ENCODE data around the gene CD160. TPM values are rescaled to one million over a fixed set of nuclear protein-coding genes. Genes with fewer than 3 reads are reported as not detected.
"Not testable (repeated sequence)": the region's sequence is repeated elsewhere in the genome, so short reads cannot be mapped to it uniquely, and the experiment has no call there.

Gene CD160
- total RNA-seq, 1 experiment from 2014 or later, result not detected

GRCh38 chr1:145716641-145717345 lies 2.5 kb upstream of the CD160 start:
- H3K9me3 ChIP-seq (ENCODE audit: low read length), result no peaks in the 10 kb centered on the region
- no peaks in the 10 kb centered on the region for H3K79me2 ChIP-seq (ENCODE audit: low read length)
- H4K20me1 ChIP-seq (ENCODE audit: insufficient read depth, low read depth, low read length), result no peaks in the 10 kb centered on the region
- no peak overlapping the region for H3K4me3 ChIP-seq (ENCODE audit: low read length)
- no peaks in the 10 kb centered on the region for H3K9me2 ChIP-seq (replicated peaks; ENCODE audit: insufficient read depth, low read length)
- no peak overlapping the region for H3K27ac ChIP-seq (ENCODE audit: low read length)
- no peak overlapping the region for H3K9ac ChIP-seq (ENCODE audit: low read length)
- no peaks in the 10 kb centered on the region for H3K36me3 ChIP-seq (ENCODE audit: insufficient read depth, low read length)
- no peak overlapping the region for H3K4me2 ChIP-seq (ENCODE audit: low read depth, low read length, poor library complexity, severe bottlenecking)
- no peaks in the 10 kb centered on the region for H3K27me3 ChIP-seq (ENCODE audit: low read length)
- no peak overlapping the region for H2AFZ ChIP-seq (ENCODE audit: low read length)
- peaks cover 7% of the 10 kb centered on the region for H3K4me1 ChIP-seq (ENCODE audit: low read length)
- DNase-seq, result no peak

DNA sequence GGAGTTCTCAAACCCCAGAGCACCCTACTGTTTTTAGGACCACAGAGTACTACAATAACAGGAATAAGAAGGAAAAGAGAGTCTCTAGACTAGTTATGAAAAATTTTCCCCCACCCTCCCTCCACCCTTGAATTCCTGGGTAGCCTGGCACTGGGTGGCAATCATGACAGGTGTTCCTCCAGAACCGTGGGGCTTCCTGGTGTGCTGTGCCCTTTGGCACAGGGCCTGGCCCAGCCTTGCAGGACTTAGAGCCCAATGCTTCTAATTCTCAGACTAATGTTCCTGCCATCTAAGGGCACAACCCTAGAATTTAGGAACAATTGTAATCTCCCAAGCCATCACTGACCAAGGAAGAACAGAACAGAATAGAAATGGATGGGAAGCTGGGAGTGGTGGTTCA lies 1.5 kb upstream of the CD160 start:
- H3K27me3 ChIP-seq (ENCODE audit: low read length), result no peaks in the 10 kb centered on the region
- no peaks in the 10 kb centered on the region for H3K9me3 ChIP-seq (ENCODE audit: low read length)
- no peak for DNase-seq
- no peak overlapping the region for H3K9ac ChIP-seq (ENCODE audit: low read length)
- no peak overlapping the region for H3K4me2 ChIP-seq (ENCODE audit: low read depth, low read length, poor library complexity, severe bottlenecking)
- H3K79me2 ChIP-seq (ENCODE audit: low read length), result no peaks in the 10 kb centered on the region
- H3K4me1 ChIP-seq (ENCODE audit: low read length), result peaks cover 7% of the 10 kb centered on the region
- no peak overlapping the region for H3K27ac ChIP-seq (ENCODE audit: low read length)
- H3K36me3 ChIP-seq (ENCODE audit: insufficient read depth, low read length), result no peaks in the 10 kb centered on the region
- H3K9me2 ChIP-seq (replicated peaks; ENCODE audit: insufficient read depth, low read length), result no peaks in the 10 kb centered on the region
- no peaks in the 10 kb centered on the region for H4K20me1 ChIP-seq (ENCODE audit: insufficient read depth, low read depth, low read length)
- H3K4me3 ChIP-seq (ENCODE audit: low read length), result no peak overlapping the region
- H2AFZ ChIP-seq (ENCODE audit: low read length), result no peak overlapping the region

- not testable (repeated sequence) for H3K27ac ChIP-seq (ENCODE audit: low read length); H2AFZ ChIP-seq (ENCODE audit: low read length); H3K36me3 ChIP-seq (ENCODE audit: insufficient read depth, low read length); H3K4me3 ChIP-seq (ENCODE audit: low read length); H3K27me3 ChIP-seq (ENCODE audit: low read length); DNase-seq; H3K9ac ChIP-seq (ENCODE audit: low read length); H4K20me1 ChIP-seq (ENCODE audit: insufficient read depth, low read depth, low read length); H3K4me2 ChIP-seq (ENCODE audit: low read depth, low read length, poor library complexity, severe bottlenecking); H3K9me2 ChIP-seq (replicated peaks; ENCODE audit: insufficient read depth, low read length); H3K9me3 ChIP-seq (ENCODE audit: low read length); H3K79me2 ChIP-seq (ENCODE audit: low read length); H3K4me1 ChIP-seq (ENCODE audit: low read length)
Observed at GRCh38 chr1:145718465-145718864, 834 bp upstream of the CD160 start.

DNA sequence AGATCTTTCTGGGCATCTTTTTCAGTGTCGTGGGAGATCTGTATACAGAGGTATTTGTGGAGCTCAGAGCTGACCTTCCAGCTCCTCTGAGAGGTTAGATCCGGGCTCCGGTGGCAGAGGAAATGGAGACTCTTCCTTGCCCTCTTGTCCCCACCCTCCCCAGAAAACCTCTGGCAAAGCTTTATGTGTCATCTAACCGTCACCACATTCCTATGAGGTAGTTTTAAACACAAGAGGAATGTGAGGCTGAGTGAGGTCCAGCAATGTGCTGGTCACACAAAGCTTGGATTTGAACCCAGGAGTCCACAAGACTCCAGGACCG lies 1.2 kb downstream of the CD160 start:
- no peak overlapping the region for H3K4me2 ChIP-seq (ENCODE audit: low read depth, low read length, poor library complexity, severe bottlenecking)
- no peak for DNase-seq
- no peak overlapping the region for H2AFZ ChIP-seq (ENCODE audit: low read length)
- H3K9ac ChIP-seq (ENCODE audit: low read length), result no peak overlapping the region
- H3K9me2 ChIP-seq (replicated peaks; ENCODE audit: insufficient read depth, low read length), result no peaks in the 10 kb centered on the region
- H3K27me3 ChIP-seq (ENCODE audit: low read length), result no peaks in the 10 kb centered on the region
- H3K4me3 ChIP-seq (ENCODE audit: low read length), result no peak overlapping the region
- no peaks in the 10 kb centered on the region for H3K9me3 ChIP-seq (ENCODE audit: low read length)
- H3K4me1 ChIP-seq (ENCODE audit: low read length), result peaks cover 7% of the 10 kb centered on the region
- H3K27ac ChIP-seq (ENCODE audit: low read length), result no peak overlapping the region
- H4K20me1 ChIP-seq (ENCODE audit: insufficient read depth, low read depth, low read length), result no peaks in the 10 kb centered on the region
- no peaks in the 10 kb centered on the region for H3K36me3 ChIP-seq (ENCODE audit: insufficient read depth, low read length)
- no peaks in the 10 kb centered on the region for H3K79me2 ChIP-seq (ENCODE audit: low read length)

DNA sequence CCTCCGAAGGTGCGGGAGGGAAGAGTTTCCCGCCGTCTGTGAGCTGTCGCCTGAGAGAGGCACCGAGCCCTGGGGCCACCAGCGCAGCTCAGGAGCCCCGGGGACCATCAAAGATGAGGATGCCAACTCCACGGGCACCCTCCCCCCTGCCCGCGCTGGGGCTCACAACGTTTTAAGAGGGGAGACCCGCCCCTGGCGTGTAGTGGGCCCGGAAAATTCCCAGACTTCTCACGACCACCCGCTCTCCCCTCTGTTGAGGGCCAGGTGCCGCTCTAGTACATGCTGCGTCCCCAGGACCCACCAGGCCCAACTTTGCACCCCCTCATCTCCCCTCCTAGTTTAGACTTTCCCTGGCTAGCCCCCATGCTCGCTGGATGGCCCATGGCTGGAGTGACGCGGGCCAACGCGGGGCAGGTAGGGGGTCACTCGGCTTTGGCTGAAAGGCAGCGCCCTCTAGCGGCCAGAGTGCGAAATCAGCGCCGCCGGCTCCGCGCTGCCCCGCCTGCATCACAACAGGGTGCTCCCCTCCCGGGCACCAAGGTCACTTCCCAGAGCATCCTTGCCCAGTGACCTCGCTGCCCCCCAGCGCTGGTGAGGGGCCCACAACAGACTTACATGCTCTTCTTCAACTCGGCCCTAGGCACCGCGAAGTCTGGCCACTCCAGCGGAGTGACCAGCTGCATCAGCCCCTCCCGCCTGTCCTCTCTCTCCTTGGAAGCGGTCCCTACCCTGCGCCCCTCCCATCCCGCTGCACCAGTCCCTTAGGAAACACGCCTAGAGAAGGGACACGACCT lies 1.8 kb downstream of the CD160 start:
- no peak overlapping the region for H3K27ac ChIP-seq (ENCODE audit: low read length)
- no peak overlapping the region for H2AFZ ChIP-seq (ENCODE audit: low read length)

DNA sequence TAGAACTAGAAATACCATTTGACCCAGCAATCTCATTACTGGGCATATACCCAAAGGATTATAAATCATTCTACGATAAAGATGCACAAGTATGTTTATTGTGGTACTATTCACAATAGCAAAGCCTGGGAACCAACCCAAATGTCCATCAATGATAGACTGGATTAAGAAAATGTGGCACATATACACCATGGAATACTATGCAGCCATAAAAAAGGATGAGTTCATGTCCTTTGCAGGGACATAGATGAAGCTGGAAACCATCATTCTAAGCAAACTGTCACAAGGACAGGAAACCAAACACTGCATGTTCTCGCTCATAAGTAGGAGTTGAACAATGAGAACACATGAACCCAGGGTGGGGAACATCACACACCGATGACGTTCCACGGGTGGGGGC lies 6.9 kb downstream of the CD160 start:
- not testable (repeated sequence) for H3K27me3 ChIP-seq (ENCODE audit: low read length); H3K4me3 ChIP-seq (ENCODE audit: low read length); DNase-seq; H3K79me2 ChIP-seq (ENCODE audit: low read length); H3K9ac ChIP-seq (ENCODE audit: low read length); H3K4me1 ChIP-seq (ENCODE audit: low read length); H3K9me3 ChIP-seq (ENCODE audit: low read length); H3K27ac ChIP-seq (ENCODE audit: low read length); H3K4me2 ChIP-seq (ENCODE audit: low read depth, low read length, poor library complexity, severe bottlenecking); H2AFZ ChIP-seq (ENCODE audit: low read length); H3K9me2 ChIP-seq (replicated peaks; ENCODE audit: insufficient read depth, low read length); H4K20me1 ChIP-seq (ENCODE audit: insufficient read depth, low read depth, low read length); H3K36me3 ChIP-seq (ENCODE audit: insufficient read depth, low read length)

More for the DNA sequence above, 1.8 kb downstream of the CD160 start:
- no peaks in the 10 kb centered on the region for H3K9me3 ChIP-seq (ENCODE audit: low read length)
- H3K4me1 ChIP-seq (ENCODE audit: low read length), result peaks cover 7% of the 10 kb centered on the region
- 0 out of 2 replicates have a peak overlapping the region, but pooled peaks have one; percentile 19 for H3K9ac ChIP-seq (ENCODE audit: low read length)
- no peaks in the 10 kb centered on the region for H3K36me3 ChIP-seq (ENCODE audit: insufficient read depth, low read length)
- no peak overlapping the region for H3K4me2 ChIP-seq (ENCODE audit: low read depth, low read length, poor library complexity, severe bottlenecking)
- H3K9me2 ChIP-seq (replicated peaks; ENCODE audit: insufficient read depth, low read length), result no peaks in the 10 kb centered on the region
- no peaks in the 10 kb centered on the region for H3K79me2 ChIP-seq (ENCODE audit: low read length)
- peak; percentile 82 for DNase-seq
- no peak overlapping the region for H3K4me3 ChIP-seq (ENCODE audit: low read length)
- no peaks in the 10 kb centered on the region for H3K27me3 ChIP-seq (ENCODE audit: low read length)
- H4K20me1 ChIP-seq (ENCODE audit: insufficient read depth, low read depth, low read length), result no peaks in the 10 kb centered on the region

DNA sequence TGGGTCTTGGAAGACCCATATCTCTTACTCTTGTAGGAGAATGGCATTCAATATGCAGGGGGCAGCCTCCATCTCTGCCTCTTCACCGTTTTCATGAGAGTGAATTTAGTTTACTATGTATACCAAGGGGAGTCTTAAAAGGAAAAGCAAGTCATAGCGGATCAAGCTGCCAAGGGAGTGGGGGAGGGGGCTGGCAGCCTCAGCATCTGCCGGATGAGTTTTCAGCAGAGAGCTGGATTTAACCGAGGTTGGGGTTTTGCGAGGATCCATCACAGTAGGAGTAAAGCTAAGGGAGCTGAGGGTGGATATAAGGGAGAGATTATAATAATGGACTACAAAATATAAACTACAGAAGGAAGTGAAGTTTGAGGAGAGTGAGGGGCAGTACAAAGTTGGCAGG lies 9.9 kb downstream of the CD160 start:
- H3K4me1 ChIP-seq (ENCODE audit: low read length), result peaks cover 7% of the 10 kb centered on the region
- H2AFZ ChIP-seq (ENCODE audit: low read length), result no peak overlapping the region
- H3K9me3 ChIP-seq (ENCODE audit: low read length), result no peaks in the 10 kb centered on the region
- no peaks in the 10 kb centered on the region for H3K27me3 ChIP-seq (ENCODE audit: low read length)
- no peak overlapping the region for H3K4me2 ChIP-seq (ENCODE audit: low read depth, low read length, poor library complexity, severe bottlenecking)
- no peaks in the 10 kb centered on the region for H3K36me3 ChIP-seq (ENCODE audit: insufficient read depth, low read length)
- H4K20me1 ChIP-seq (ENCODE audit: insufficient read depth, low read depth, low read length), result no peaks in the 10 kb centered on the region
- no peak overlapping the region for H3K4me3 ChIP-seq (ENCODE audit: low read length)
- DNase-seq, result no peak
- no peak overlapping the region for H3K9ac ChIP-seq (ENCODE audit: low read length)
- no peaks in the 10 kb centered on the region for H3K9me2 ChIP-seq (replicated peaks; ENCODE audit: insufficient read depth, low read length)
- H3K27ac ChIP-seq (ENCODE audit: low read length), result no peak overlapping the region
- H3K79me2 ChIP-seq (ENCODE audit: low read length), result no peaks in the 10 kb centered on the region

- no peak overlapping the region for H2AFZ ChIP-seq (ENCODE audit: low read length)
- H3K27me3 ChIP-seq (ENCODE audit: low read length), result no peaks in the 10 kb centered on the region
- no peaks in the 10 kb centered on the region for H3K36me3 ChIP-seq (ENCODE audit: insufficient read depth, low read length)
- H3K27ac ChIP-seq (ENCODE audit: low read length), result no peak overlapping the region
- H3K4me1 ChIP-seq (ENCODE audit: low read length), result peaks cover 11% of the 10 kb centered on the region
- H4K20me1 ChIP-seq (ENCODE audit: insufficient read depth, low read depth, low read length), result no peaks in the 10 kb centered on the region
- H3K9me2 ChIP-seq (replicated peaks; ENCODE audit: insufficient read depth, low read length), result no peaks in the 10 kb centered on the region
- H3K9ac ChIP-seq (ENCODE audit: low read length), result no peak overlapping the region
- no peak for DNase-seq
- H3K4me2 ChIP-seq (ENCODE audit: low read depth, low read length, poor library complexity, severe bottlenecking), result no peak overlapping the region
- H3K4me3 ChIP-seq (ENCODE audit: low read length), result no peak overlapping the region
- H3K79me2 ChIP-seq (ENCODE audit: low read length), result no peaks in the 10 kb centered on the region
- no peaks in the 10 kb centered on the region for H3K9me3 ChIP-seq (ENCODE audit: low read length)
Observed at GRCh38 chr1:145729666-145730436, 10.6 kb downstream of the CD160 start.
